K562 (cell line): ENCODE results near the gene CCDC13. TPM values are rescaled to one million over a fixed set of nuclear protein-coding genes. Genes with fewer than 3 reads are reported as not detected.

Experiments used
- ARID2 ChIP-seq: fragments of 450-650 bp; IDR thresholded peaks from 2 replicates; pipeline ENCODE4 v1.6.1; 2017; ENCODE audit warnings: antibody characterized with exemption, mild to moderate bottlenecking
- BMI1 ChIP-seq: fragments of 150-350 bp; IDR thresholded peaks from 2 replicates; pipeline ENCODE4 v1.6.1; 2014; ENCODE audit warnings: low read length
- CXXC5 ChIP-seq: fragments of 250-450 bp; sonication (Bioruptor Pico); IDR thresholded peaks from 2 replicates; pipeline ENCODE4 v1.8.0; 2022; ENCODE audit warnings: inconsistent platforms, mild to moderate bottlenecking, moderate library complexity
- FOXJ3 ChIP-seq: sonication (generic); formaldehyde crosslinking; IDR thresholded peaks from 2 replicates; pipeline ENCODE4 v1.4.0; 2020; ENCODE audit warnings: mild to moderate bottlenecking, missing genetic modification reagents
- TGIF2 ChIP-seq: sonication (generic); formaldehyde crosslinking; IDR thresholded peaks from 2 replicates; pipeline ENCODE4 v1.8.1; 2022; ENCODE audit warnings: mild to moderate bottlenecking, missing genetic modification reagents, moderate library complexity
- polyA plus RNA-seq, 8 experiments: library from polyadenylated mRNA; depleted of rRNA in 4 of 8; stranded (reverse) in 5 of 8; unstranded in 3 of 8; fragments of >200 nt; fragmentation: Nextera tagmentation in 2 of 8; fragmentation: Illumina TruSeq in 1 of 8; extraction: Ambion mirVana in 2 of 8; extraction: Trizol in 1 of 8; gene quantifications; 2 replicates each; pipeline versions ENCODE4 v1.2.1 to v1.2.3, GENCODE V29; 2011 to 2014; ENCODE audit warnings: inconsistent platforms in 1 of 8, missing spikeins in 1 of 8
- total RNA-seq, 7 experiments: library from RNA; depleted of rRNA in 6 of 7; stranded (reverse); fragments of >200 nt in 6 of 7; fragmentation: Illumina TruSeq in 2 of 7; extraction: Trizol in 2 of 7; gene quantifications; 2 replicates each; pipeline versions ENCODE4 v1.2.1 to v1.2.3, GENCODE V29; 2011 to 2021; ENCODE audit warnings: low replicate concordance in 1 of 7
- TF ChIP-seq, protein P1 (sequence below): fragments of 200-800 bp; sonication (Bioruptor generic); IDR thresholded peaks from 2 replicates; pipeline ENCODE4 v1.6.1; 2017; ENCODE audit warnings: missing genetic modification characterization, missing compliant biosample characterization
- TF ChIP-seq, protein P2 (sequence below): sonication (generic); formaldehyde crosslinking; IDR thresholded peaks from 2 replicates; pipeline ENCODE4 v1.4.0; 2020; ENCODE audit warnings: mild to moderate bottlenecking, missing genetic modification reagents

CCDC13 gene
- total and polyA plus RNA-seq, 9 of the 15 experiments (the other 6 are each of a cell fraction or from before 2014, with no cell fraction given): 0.20 to 0.70 (median 0.48) TPM; not detected in 2

- TF ChIP-seq, protein P1, sequence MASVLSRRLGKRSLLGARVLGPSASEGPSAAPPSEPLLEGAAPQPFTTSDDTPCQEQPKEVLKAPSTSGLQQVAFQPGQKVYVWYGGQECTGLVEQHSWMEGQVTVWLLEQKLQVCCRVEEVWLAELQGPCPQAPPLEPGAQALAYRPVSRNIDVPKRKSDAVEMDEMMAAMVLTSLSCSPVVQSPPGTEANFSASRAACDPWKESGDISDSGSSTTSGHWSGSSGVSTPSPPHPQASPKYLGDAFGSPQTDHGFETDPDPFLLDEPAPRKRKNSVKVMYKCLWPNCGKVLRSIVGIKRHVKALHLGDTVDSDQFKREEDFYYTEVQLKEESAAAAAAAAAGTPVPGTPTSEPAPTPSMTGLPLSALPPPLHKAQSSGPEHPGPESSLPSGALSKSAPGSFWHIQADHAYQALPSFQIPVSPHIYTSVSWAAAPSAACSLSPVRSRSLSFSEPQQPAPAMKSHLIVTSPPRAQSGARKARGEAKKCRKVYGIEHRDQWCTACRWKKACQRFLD (CRISPR knock-in tag): no peak
- TF ChIP-seq BMI1: no peak
- TF ChIP-seq TGIF2 (CRISPR knock-in tag): 0 out of 2 replicates have a peak, but pooled peaks have one; percentile 1
- TF ChIP-seq CXXC5: 0 out of 2 replicates have a peak, but pooled peaks have one; percentile 53
- no peak for TF ChIP-seq ARID2
- TF ChIP-seq, protein P2, sequence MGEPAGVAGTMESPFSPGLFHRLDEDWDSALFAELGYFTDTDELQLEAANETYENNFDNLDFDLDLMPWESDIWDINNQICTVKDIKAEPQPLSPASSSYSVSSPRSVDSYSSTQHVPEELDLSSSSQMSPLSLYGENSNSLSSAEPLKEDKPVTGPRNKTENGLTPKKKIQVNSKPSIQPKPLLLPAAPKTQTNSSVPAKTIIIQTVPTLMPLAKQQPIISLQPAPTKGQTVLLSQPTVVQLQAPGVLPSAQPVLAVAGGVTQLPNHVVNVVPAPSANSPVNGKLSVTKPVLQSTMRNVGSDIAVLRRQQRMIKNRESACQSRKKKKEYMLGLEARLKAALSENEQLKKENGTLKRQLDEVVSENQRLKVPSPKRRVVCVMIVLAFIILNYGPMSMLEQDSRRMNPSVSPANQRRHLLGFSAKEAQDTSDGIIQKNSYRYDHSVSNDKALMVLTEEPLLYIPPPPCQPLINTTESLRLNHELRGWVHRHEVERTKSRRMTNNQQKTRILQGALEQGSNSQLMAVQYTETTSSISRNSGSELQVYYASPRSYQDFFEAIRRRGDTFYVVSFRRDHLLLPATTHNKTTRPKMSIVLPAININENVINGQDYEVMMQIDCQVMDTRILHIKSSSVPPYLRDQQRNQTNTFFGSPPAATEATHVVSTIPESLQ (CRISPR knock-in tag): peak; percentile 4; the same call in 1 of the 2 replicates
- no peak for TF ChIP-seq FOXJ3 (CRISPR knock-in tag)
Observed at GRCh38 chr3:42804831-42805132, 31.7 kb upstream of the CCDC13 start (continued).
